Measurements from ENCODE around the gene CD93. TPM values are rescaled to one million over a fixed set of nuclear protein-coding genes. Genes with fewer than 3 reads are reported as not detected.

The CD93 gene
- total and polyA plus RNA-seq, 2 of the 8 experiments (the other 6 are each of a cell fraction or from before 2014, with no cell fraction given): under 0.01 to 0.07 TPM

GRCh38 chr20:23046431-23046830 is 39.7 kb downstream of the CD93 start (continued):
- TF ChIP-seq EGR1 (IDR thresholded peaks at IDR 0.05; ENCODE audit: borderline replicate concordance, low read depth, low read length) (no peak), TCF12 (IDR thresholded peaks at IDR 0.05; ENCODE audit: low read depth, low read length) (no peak), SRF (IDR thresholded peaks at IDR 0.05; ENCODE audit: low read depth, low read length) (no peak), EZH2 (IDR thresholded peaks at IDR 0.05; ENCODE audit: low read depth, low read length, severe bottlenecking) (no peak)

Data from H1 (cell line).